Calu3 (cell line): Measurements from ENCODE around the gene RGS2. TPM values are rescaled to one million over a fixed set of nuclear protein-coding genes. Genes with fewer than 3 reads are reported as not detected.

ENCODE experiments used
- BruUV-seq: library from RNA; stranded (reverse); fragments of 400-500 nt; replicated peaks from 2 replicates; lab custom pipeline; 2021; lab: Mats Ljungman, UMichigan
- CTCF ChIA-PET: fragments of 300-600 bp; sonication (Branson Sonifier 250); formaldehyde crosslinking; loops from one replicate; lab custom pipeline; 2022; ENCODE audit warnings: antibody characterized with exemption; lab: Charles Lee
- DNase-seq: peaks from one replicate; pipeline ENCODE4 v3.0.0; 2022
- H3K27ac Mint-ChIP-seq: one replicate; pipeline ENCODE4 v1.8.0; 2022; ENCODE audit warnings: mixed read lengths; ENCODE audit not compliant: unreplicated experiment
- H3K27me3 Mint-ChIP-seq: one replicate; pipeline ENCODE4 v1.8.0; 2022; ENCODE audit warnings: mixed read lengths; ENCODE audit not compliant: unreplicated experiment
- H3K36me3 Mint-ChIP-seq: one replicate; pipeline ENCODE4 v1.8.0; 2022; ENCODE audit warnings: mild to moderate bottlenecking, moderate library complexity, mixed read lengths; ENCODE audit not compliant: insufficient read depth, unreplicated experiment
- H3K4me1 Mint-ChIP-seq: one replicate; pipeline ENCODE4 v1.8.0; 2022; ENCODE audit warnings: mild to moderate bottlenecking, low read depth, mixed read lengths; ENCODE audit not compliant: unreplicated experiment
- H3K4me3 Mint-ChIP-seq: one replicate; pipeline ENCODE4 v1.8.0; 2022; ENCODE audit warnings: mild to moderate bottlenecking, low read depth, moderate library complexity, mixed read lengths; ENCODE audit not compliant: unreplicated experiment
- H3K9me3 Mint-ChIP-seq: one replicate; pipeline ENCODE4 v1.8.0; 2022; ENCODE audit warnings: low read depth, mixed read lengths; ENCODE audit not compliant: unreplicated experiment
- CTCF ChIP-seq: fragments of 200-600 bp; IDR thresholded peaks from one replicate; pipeline ENCODE4 v1.8.0; 2022; ENCODE audit warnings: antibody characterized with exemption; ENCODE audit not compliant: unreplicated experiment
- intact Hi-C: fragments of 100-400 bp; cut with micrococcal nuclease; formaldehyde crosslinking; loops from one replicate; pipeline ENCODE4 v1.10.0; 2022; ENCODE audit not compliant: unreplicated experiment
- total RNA-seq: library from RNA; stranded (reverse); gene quantifications from 2 replicates; pipeline ENCODE4 v1.2.3, GENCODE V29; 2022

The RGS2 gene
- total RNA-seq, 1 experiment from 2014 or later: 46.9 TPM

- Mint-ChIP-seq H3K36me3 (no peaks in the 10 kb centered on the region), H3K27me3 (no peaks in the 10 kb centered on the region), H3K9me3 (peaks cover 4% of the 10 kb centered on the region), H3K4me1 (peaks cover 15% of the 10 kb centered on the region), H3K4me3 (no peak overlapping the region), H3K27ac (no peak overlapping the region)
- no TSS peak for BruUV-seq
- intact Hi-C loops: no loop called here
- CTCF ChIA-PET: no interaction called here
- no peak for DNase-seq
- TF ChIP-seq CTCF: no peak
These were observed 41.0 kb upstream of the RGS2 start for GRCh38 chr1:192767798-192768197.

DNA sequence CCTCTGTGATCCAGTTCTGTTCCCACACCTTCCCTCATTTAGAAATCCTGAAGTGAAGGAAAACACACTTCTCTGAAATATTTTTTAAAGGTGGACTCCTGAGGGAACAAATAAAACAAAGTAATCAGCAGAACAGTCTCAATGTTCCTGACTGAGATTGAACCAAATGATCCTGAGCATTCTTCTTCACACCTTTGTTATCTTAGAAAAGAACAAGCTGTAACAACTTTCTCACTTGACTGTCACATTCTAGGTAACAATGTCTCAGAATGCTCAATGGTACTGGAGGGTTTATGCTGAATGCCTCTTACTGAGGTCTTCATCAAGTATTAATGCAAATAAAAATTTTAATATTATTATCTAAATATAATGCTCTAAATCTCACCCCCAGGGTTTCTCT lies 40.4 kb upstream of the RGS2 start:
- CTCF ChIA-PET: no interaction called here
- peaks cover 8% of the 10 kb centered on the region for H3K4me1 Mint-ChIP-seq
- no peak overlapping the region for H3K27ac Mint-ChIP-seq
- H3K9me3 Mint-ChIP-seq: no peaks in the 10 kb centered on the region
- no peak for TF ChIP-seq CTCF
- no peaks in the 10 kb centered on the region for H3K27me3 Mint-ChIP-seq
- DNase-seq: no peak
- intact Hi-C loops: no loop called here
- BruUV-seq: no TSS peak
- H3K36me3 Mint-ChIP-seq: no peaks in the 10 kb centered on the region
- H3K4me3 Mint-ChIP-seq: no peak overlapping the region

- TF ChIP-seq CTCF: no peak
- CTCF ChIA-PET: no interaction called here
- Mint-ChIP-seq H3K27me3 (no peaks in the 10 kb centered on the region), H3K36me3 (no peaks in the 10 kb centered on the region), H3K4me3 (no peak overlapping the region), H3K27ac (no peak overlapping the region), H3K9me3 (no peaks in the 10 kb centered on the region), H3K4me1 (peaks cover 7% of the 10 kb centered on the region)
- intact Hi-C loops: no loop called here
- no peak for DNase-seq
- no TSS peak for BruUV-seq
These were observed 37.5 kb upstream of the RGS2 start for GRCh38 chr1:192771341-192771740.

DNA sequence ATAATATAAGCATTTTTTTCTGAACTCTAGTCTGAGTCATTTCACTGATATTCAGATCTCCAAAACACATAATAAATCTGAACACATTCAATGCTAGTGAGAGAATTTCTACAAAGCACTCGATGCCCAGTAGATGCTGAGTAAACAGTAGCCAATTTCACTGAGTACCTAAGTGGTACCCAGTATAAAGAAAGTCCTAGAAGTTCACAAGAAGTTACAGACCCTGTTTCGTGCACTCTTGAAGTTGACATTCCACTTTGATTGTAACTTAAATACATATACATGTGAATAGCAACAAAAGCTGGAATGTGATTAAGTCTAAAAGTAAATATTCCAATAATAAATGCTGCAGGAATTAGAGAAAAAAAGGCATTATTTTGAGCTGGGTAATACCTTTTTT lies 33.2 kb upstream of the RGS2 start:
- H3K27me3 Mint-ChIP-seq: no peaks in the 10 kb centered on the region
- no TSS peak for BruUV-seq
- intact Hi-C loops: no loop called here

More for the DNA sequence above, 33.2 kb upstream of the RGS2 start:
- CTCF ChIA-PET: no interaction called here
- no peak overlapping the region for H3K4me3 Mint-ChIP-seq
- DNase-seq: no peak
- H3K4me1 Mint-ChIP-seq: no peaks in the 10 kb centered on the region
- no peak overlapping the region for H3K27ac Mint-ChIP-seq
- no peaks in the 10 kb centered on the region for H3K36me3 Mint-ChIP-seq
- no peaks in the 10 kb centered on the region for H3K9me3 Mint-ChIP-seq
- no peak for TF ChIP-seq CTCF
